SK-N-SH treated with all-trans-retinoic acid at 6 μM for 48 hours (cell line): ENCODE measurements around the gene CPT1A.

Experiments used
- ATAC-seq: fragments of 200-7000 bp; cut with Tn5 transposase; 3 replicates; pipeline ENCODE4 v1.9.1; 2020; ENCODE audit warnings: mild to moderate bottlenecking, moderate library complexity
- ARNTL ChIP-seq: fragments of 450-650 bp; formaldehyde crosslinking; IDR thresholded peaks from 2 replicates; pipeline ENCODE4 v1.5.0; 2020; ENCODE audit warnings: low read depth, mild to moderate bottlenecking, moderate library complexity, borderline replicate concordance
- BACH2 ChIP-seq: fragments of 250-450 bp; sonication (Bioruptor Pico); IDR thresholded peaks from 2 replicates; pipeline ENCODE4 v1.9.0; 2021; ENCODE audit warnings: mild to moderate bottlenecking, borderline replicate concordance
- CREB5 ChIP-seq: fragments of 250-450 bp; sonication (Bioruptor Pico); IDR thresholded peaks from 2 replicates; pipeline ENCODE4 v1.5.1; 2020; ENCODE audit warnings: low read depth, mild to moderate bottlenecking, moderate library complexity
- CSDC2 ChIP-seq: fragments of 250-450 bp; sonication (Bioruptor Pico); IDR thresholded peaks from 2 replicates; pipeline ENCODE4 v1.5.0; 2020; ENCODE audit warnings: mild to moderate bottlenecking, moderate library complexity
- ESRRG ChIP-seq: fragments of 250-450 bp; sonication (Bioruptor Pico); IDR thresholded peaks from 2 replicates; pipeline ENCODE4 v1.6.1; 2021; ENCODE audit warnings: mild to moderate bottlenecking
- GLIS3 ChIP-seq: fragments of 250-450 bp; sonication (Bioruptor Pico); IDR thresholded peaks from 2 replicates; pipeline ENCODE4 v1.5.0; 2020; ENCODE audit warnings: mild to moderate bottlenecking, moderate library complexity
- OSR1 ChIP-seq: fragments of 250-450 bp; sonication (Bioruptor Pico); IDR thresholded peaks from 2 replicates; pipeline ENCODE4 v1.8.0; 2022; ENCODE audit warnings: moderate library complexity, mild to moderate bottlenecking, inconsistent platforms
- POU6F1 ChIP-seq: fragments of 250-450 bp; sonication (Bioruptor Pico); IDR thresholded peaks from 2 replicates; pipeline ENCODE4 v1.8.0; 2021; ENCODE audit warnings: low read depth, mild to moderate bottlenecking, moderate library complexity, borderline replicate concordance
- PPARA ChIP-seq: fragments of 250-450 bp; sonication (Bioruptor Pico); IDR thresholded peaks from 2 replicates; pipeline ENCODE4 v1.5.0; 2020; ENCODE audit warnings: mild to moderate bottlenecking, borderline replicate concordance
- RARB ChIP-seq: fragments of 250-450 bp; sonication (Bioruptor Pico); IDR thresholded peaks from 2 replicates; pipeline ENCODE4 v1.8.0; 2021; ENCODE audit warnings: mild to moderate bottlenecking, moderate library complexity
- SNAI2 ChIP-seq: fragments of 250-450 bp; sonication (Bioruptor Pico); IDR thresholded peaks from 2 replicates; pipeline ENCODE4 v1.5.0; 2020; ENCODE audit warnings: mild to moderate bottlenecking, moderate library complexity
- TCF4 ChIP-seq: fragments of 250-450 bp; sonication (Bioruptor Pico); IDR thresholded peaks from 2 replicates; pipeline ENCODE4 v1.8.0; 2021; ENCODE audit warnings: mild to moderate bottlenecking, moderate library complexity, borderline replicate concordance
- TOX ChIP-seq: fragments of 250-450 bp; sonication (Bioruptor Pico); IDR thresholded peaks from 2 replicates; pipeline ENCODE4 v1.8.0; 2021; ENCODE audit warnings: mild to moderate bottlenecking, moderate library complexity, borderline replicate concordance
- ZC3H10 ChIP-seq: fragments of 250-450 bp; sonication (Bioruptor Pico); IDR thresholded peaks from 2 replicates; pipeline ENCODE4 v1.5.1; 2021; ENCODE audit warnings: mild to moderate bottlenecking, moderate library complexity
- ZFP3 ChIP-seq: fragments of 250-450 bp; sonication (Bioruptor Pico); IDR thresholded peaks from 2 replicates; pipeline ENCODE4 v1.5.0; 2020; ENCODE audit warnings: mild to moderate bottlenecking, moderate library complexity
- ZFP30 ChIP-seq: fragments of 450-650 bp; formaldehyde crosslinking; IDR thresholded peaks from 2 replicates; pipeline ENCODE4 v1.5.0; 2022; ENCODE audit warnings: mild to moderate bottlenecking, moderate library complexity
- ZNF565 ChIP-seq: fragments of 450-650 bp; formaldehyde crosslinking; conservative IDR thresholded peaks from 2 replicates; pipeline ENCODE4 v1.5.0; 2020; ENCODE audit warnings: low read depth, mild to moderate bottlenecking, moderate library complexity
- ZNF70 ChIP-seq: fragments of 450-650 bp; formaldehyde crosslinking; IDR thresholded peaks from 2 replicates; pipeline ENCODE4 v1.5.0; 2020; ENCODE audit warnings: mild to moderate bottlenecking, moderate library complexity
- ZNF8 ChIP-seq: fragments of 450-650 bp; formaldehyde crosslinking; IDR thresholded peaks from 2 replicates; pipeline ENCODE4 v1.5.0; 2020; ENCODE audit warnings: mild to moderate bottlenecking, moderate library complexity
- TF ChIP-seq, protein P1 (sequence below): fragments of 250-450 bp; sonication (Bioruptor Pico); IDR thresholded peaks from 2 replicates; pipeline ENCODE4 v1.8.0; 2020; ENCODE audit warnings: mild to moderate bottlenecking, moderate library complexity, borderline replicate concordance
- TF ChIP-seq, protein P2 (sequence below): fragments of 250-450 bp; sonication (Bioruptor Pico); IDR thresholded peaks from 2 replicates; pipeline ENCODE4 v1.5.0; 2020; ENCODE audit warnings: mild to moderate bottlenecking, moderate library complexity

CPT1A gene

GRCh38 chr11:68721075-68721474, 120.6 kb downstream of the CPT1A start:
- no peak for ATAC-seq
- TF ChIP-seq POU6F1 (no peak), PPARA (no peak), ESRRG (CRISPR knock-in tag) (no peak), CSDC2 (CRISPR knock-in tag) (no peak), ZNF565 (CRISPR knock-in tag) (no peak), TOX (CRISPR knock-in tag) (no peak), GLIS3 (CRISPR knock-in tag) (no peak), ZFP30 (CRISPR knock-in tag) (no peak), ZC3H10 (no peak), SNAI2 (CRISPR knock-in tag) (no peak), ARNTL (no peak), ZNF70 (CRISPR knock-in tag) (no peak), ZNF8 (no peak), CREB5 (no peak), OSR1 (no peak), ZFP3 (CRISPR knock-in tag) (no peak), RARB (CRISPR knock-in tag) (no peak)
- TF ChIP-seq, protein P1, sequence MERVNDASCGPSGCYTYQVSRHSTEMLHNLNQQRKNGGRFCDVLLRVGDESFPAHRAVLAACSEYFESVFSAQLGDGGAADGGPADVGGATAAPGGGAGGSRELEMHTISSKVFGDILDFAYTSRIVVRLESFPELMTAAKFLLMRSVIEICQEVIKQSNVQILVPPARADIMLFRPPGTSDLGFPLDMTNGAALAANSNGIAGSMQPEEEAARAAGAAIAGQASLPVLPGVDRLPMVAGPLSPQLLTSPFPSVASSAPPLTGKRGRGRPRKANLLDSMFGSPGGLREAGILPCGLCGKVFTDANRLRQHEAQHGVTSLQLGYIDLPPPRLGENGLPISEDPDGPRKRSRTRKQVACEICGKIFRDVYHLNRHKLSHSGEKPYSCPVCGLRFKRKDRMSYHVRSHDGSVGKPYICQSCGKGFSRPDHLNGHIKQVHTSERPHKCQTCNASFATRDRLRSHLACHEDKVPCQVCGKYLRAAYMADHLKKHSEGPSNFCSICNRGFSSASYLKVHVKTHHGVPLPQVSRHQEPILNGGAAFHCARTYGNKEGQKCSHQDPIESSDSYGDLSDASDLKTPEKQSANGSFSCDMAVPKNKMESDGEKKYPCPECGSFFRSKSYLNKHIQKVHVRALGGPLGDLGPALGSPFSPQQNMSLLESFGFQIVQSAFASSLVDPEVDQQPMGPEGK (CRISPR knock-in tag) = no peak
- TF ChIP-seq, protein P2, sequence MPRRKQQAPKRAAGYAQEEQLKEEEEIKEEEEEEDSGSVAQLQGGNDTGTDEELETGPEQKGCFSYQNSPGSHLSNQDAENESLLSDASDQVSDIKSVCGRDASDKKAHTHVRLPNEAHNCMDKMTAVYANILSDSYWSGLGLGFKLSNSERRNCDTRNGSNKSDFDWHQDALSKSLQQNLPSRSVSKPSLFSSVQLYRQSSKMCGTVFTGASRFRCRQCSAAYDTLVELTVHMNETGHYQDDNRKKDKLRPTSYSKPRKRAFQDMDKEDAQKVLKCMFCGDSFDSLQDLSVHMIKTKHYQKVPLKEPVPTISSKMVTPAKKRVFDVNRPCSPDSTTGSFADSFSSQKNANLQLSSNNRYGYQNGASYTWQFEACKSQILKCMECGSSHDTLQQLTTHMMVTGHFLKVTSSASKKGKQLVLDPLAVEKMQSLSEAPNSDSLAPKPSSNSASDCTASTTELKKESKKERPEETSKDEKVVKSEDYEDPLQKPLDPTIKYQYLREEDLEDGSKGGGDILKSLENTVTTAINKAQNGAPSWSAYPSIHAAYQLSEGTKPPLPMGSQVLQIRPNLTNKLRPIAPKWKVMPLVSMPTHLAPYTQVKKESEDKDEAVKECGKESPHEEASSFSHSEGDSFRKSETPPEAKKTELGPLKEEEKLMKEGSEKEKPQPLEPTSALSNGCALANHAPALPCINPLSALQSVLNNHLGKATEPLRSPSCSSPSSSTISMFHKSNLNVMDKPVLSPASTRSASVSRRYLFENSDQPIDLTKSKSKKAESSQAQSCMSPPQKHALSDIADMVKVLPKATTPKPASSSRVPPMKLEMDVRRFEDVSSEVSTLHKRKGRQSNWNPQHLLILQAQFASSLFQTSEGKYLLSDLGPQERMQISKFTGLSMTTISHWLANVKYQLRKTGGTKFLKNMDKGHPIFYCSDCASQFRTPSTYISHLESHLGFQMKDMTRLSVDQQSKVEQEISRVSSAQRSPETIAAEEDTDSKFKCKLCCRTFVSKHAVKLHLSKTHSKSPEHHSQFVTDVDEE = no peak
- TF ChIP-seq, all 23 proteins: peak for 0

DNA sequence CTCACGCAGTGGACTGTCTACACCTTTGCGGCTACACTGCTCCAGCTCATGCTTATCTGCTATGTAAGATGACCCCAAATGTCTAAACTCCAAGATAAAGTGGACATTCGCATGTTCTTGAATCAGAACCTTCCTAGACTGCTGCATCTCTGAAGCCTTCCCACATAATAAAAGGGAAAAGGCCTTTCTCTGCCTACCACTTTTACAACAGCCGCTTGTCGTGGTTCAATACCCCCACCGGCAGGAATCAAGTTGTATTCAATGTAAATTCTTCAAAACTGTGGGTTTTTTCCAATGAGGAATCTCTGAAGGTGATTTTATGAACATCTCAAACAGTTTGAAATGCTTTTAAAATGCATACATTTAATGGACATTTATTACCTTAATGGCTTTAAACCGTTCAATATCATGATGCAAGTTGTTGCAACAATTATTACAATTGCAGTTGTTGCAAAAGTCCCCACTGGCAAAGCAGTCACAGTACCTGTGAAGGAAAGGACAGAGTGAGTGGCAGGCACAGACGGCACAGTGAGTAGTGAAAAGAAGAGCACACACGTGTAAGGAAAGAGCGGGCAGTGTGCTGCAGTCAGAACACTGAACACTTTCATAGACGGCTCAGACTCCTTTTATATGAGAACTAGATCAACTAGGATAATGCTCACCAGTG, 126.1 kb downstream of the CPT1A start:
- ATAC-seq = no peak
- no peak for TF ChIP-seq PPARA
- no peak for TF ChIP-seq SNAI2 (CRISPR knock-in tag)
- no peak for TF ChIP-seq BACH2 (CRISPR knock-in tag)
- no peak for TF ChIP-seq TCF4
- TF ChIP-seq, protein P1 (CRISPR knock-in tag) = no peak

DNA sequence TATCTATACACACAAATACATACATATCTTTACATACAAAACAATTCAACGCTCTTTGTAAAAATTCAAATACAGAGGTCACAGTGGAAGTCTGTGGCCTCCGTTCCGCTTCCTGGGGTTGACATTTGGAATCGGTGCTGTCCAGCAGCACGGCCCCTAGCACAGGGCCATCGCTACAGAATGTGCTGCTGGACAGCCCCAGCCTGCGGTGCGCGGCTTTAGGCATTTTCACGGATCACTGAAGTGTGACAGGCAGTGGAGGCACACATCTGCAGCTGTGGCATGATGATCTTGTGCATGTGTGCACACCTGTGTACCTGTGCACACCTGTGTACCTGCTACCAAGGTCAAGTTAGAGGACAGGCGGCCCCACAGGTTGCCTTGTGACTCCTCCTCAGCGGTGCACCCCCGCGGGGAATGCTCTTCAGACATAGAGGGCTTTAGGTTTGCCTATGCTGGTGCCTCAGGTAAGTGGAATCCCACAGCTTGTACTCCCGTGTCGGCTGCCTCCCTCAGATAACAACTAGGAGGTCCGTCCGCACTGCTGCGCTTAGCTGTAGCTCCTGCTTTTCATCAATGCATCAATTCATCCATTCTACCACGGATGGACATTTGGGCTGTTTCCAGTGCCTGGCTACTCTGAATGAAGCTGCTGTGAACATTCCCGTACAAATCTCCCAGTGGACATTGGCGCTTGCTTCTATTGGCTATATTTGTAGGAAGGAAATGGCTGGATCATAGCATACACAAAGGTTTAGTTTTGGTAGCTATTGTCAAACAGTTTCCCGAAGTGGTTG, 127.5 kb downstream of the CPT1A start:
- TF ChIP-seq, protein P1 (CRISPR knock-in tag) = no peak
- no peak for TF ChIP-seq TCF4
- no peak for TF ChIP-seq ZNF70 (CRISPR knock-in tag)
- no peak for TF ChIP-seq BACH2 (CRISPR knock-in tag)
- TF ChIP-seq ZC3H10 = no peak
- TF ChIP-seq, protein P2 = no peak
- TF ChIP-seq ESRRG (CRISPR knock-in tag) = no peak
- TF ChIP-seq OSR1 = no peak
- no peak for TF ChIP-seq GLIS3 (CRISPR knock-in tag)
- no peak for TF ChIP-seq CSDC2 (CRISPR knock-in tag)
- no peak for ATAC-seq
